ENCODE data around the gene CATSPER1. TPM values are rescaled to one million over a fixed set of nuclear protein-coding genes. Genes with fewer than 3 reads are reported as not detected.

Gene CATSPER1
- total RNA-seq, 1 donor from 2014 or later = 0.54 TPM

DNA sequence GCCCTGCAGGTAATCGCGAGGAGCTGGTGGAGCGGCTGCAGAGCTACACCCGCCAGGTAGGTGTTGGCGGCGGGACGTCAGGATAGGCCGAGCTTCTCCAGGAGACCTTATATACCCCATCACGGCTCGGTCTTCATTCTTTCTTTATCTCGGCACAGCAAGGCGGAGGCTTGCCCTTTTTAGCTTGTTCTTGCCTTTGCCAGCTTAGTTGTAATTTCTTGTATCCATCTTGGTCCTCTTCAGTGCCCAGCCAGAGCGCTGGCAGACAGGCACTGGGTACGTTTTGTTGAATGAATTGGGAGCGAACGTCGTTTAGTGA, 26.3 kb upstream of the CATSPER1 start:
- DNase-seq (ENCODE audit: extremely low spot score, unreplicated experiment) = no peak
- Mint-ChIP-seq H3K36me3 (ENCODE audit: unreplicated experiment) (peaks cover 28% of the 10 kb centered on the region), H3K4me1 (ENCODE audit: unreplicated experiment) (peaks cover 43% of the 10 kb centered on the region), H3K27me3 (ENCODE audit: unreplicated experiment) (no peaks in the 10 kb centered on the region), H3K27ac (ENCODE audit: unreplicated experiment) (peak overlapping the region; percentile 99), H3K4me3 (ENCODE audit: unreplicated experiment) (peak overlapping the region; percentile 100), H3K9me3 (ENCODE audit: unreplicated experiment) (no peaks in the 10 kb centered on the region)
- TF ChIP-seq, protein P1, sequence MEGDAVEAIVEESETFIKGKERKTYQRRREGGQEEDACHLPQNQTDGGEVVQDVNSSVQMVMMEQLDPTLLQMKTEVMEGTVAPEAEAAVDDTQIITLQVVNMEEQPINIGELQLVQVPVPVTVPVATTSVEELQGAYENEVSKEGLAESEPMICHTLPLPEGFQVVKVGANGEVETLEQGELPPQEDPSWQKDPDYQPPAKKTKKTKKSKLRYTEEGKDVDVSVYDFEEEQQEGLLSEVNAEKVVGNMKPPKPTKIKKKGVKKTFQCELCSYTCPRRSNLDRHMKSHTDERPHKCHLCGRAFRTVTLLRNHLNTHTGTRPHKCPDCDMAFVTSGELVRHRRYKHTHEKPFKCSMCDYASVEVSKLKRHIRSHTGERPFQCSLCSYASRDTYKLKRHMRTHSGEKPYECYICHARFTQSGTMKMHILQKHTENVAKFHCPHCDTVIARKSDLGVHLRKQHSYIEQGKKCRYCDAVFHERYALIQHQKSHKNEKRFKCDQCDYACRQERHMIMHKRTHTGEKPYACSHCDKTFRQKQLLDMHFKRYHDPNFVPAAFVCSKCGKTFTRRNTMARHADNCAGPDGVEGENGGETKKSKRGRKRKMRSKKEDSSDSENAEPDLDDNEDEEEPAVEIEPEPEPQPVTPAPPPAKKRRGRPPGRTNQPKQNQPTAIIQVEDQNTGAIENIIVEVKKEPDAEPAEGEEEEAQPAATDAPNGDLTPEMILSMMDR (IDR thresholded peaks at IDR 0.05) = no peak

DNA sequence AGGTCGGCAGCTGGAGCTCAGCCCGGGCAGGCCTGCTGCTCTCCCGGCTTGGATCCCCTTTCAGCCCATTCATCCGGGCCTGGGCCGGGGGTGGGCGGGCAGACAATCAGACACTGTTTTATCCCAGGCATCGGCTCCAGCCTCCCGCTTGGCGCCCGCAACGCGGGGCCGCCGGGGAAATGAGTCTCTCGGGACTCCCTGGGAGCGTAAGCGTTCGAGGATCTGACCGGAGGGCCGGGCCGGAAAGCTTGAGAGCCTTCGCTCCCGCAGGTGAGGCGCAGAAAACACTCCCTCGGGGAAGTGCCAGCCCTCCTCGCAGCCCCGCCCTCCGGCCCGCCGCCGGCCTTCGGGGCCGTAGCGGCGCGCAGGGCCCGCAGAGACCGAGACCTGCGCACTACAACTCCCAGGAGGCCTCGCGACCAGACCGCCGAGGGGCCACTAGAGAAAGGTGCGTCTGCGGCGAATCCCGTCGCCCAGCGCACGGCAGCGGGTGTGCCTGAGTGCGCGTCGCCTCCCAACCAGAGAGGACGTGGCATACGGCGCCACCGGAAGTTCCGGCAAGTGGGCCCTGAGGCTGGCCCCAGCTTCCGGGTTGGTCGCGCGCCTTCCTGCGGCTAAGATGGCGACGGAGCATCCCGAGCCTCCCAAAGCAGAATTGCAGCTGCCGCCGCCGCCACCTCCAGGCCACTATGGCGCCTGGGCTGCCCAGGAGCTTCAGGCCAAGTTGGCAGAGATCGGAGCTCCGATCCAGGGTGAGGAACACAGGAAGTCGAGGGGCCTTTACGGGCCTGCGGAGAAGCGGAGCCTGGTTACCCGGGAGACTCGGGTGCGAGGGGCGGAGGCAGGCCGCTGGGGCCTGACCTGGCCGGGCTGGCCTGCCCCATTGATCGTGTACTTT, 25.7 kb upstream of the CATSPER1 start, which contains the start of gene SF3B2:
Gene SF3B2, plus strand, starts transcription at position 599 of the 898 bp plus-strand sequence. Its CDS starts 21 bp downstream, at position 620.
- Mint-ChIP-seq H3K4me3 (ENCODE audit: unreplicated experiment) (peak within 1 kb of the TSS; percentile 100), H3K4me1 (ENCODE audit: unreplicated experiment) (peaks cover 44% of the 10 kb centered on the region), H3K9me3 (ENCODE audit: unreplicated experiment) (no peaks in the 10 kb centered on the region), H3K27ac (ENCODE audit: unreplicated experiment) (peak within 1 kb of the TSS; percentile 99), H3K36me3 (ENCODE audit: unreplicated experiment) (peaks cover 24% of the 10 kb centered on the region), H3K27me3 (ENCODE audit: unreplicated experiment) (no peaks in the 10 kb centered on the region)
- TF ChIP-seq, protein P1 (IDR thresholded peaks at IDR 0.05) = no peak
- peak; percentile 99 for DNase-seq (ENCODE audit: extremely low spot score, unreplicated experiment)

DNA sequence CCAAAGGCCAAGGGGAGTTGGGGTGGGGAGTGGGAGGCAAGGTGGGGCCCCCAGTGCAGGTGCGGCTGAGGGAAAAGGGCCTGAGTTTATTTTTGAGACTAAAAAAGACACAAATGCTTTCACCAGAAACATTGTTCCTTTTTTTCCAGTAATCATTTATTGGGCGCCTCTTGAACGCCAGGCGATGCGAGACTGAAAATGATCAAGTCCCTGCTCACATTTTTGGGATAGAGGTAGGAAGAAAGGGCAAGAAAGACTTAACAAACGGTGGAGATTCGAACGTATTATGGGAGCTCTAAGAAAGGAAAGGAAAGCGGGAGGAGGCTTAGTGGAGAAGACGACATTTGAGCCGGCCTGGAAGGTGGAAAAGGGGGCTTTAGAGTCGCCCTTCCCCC, 25.1 kb upstream of the CATSPER1 start:
- Mint-ChIP-seq H3K36me3 (ENCODE audit: unreplicated experiment) (peaks cover 20% of the 10 kb centered on the region), H3K27me3 (ENCODE audit: unreplicated experiment) (no peaks in the 10 kb centered on the region), H3K27ac (ENCODE audit: unreplicated experiment) (peak overlapping the region; percentile 99), H3K9me3 (ENCODE audit: unreplicated experiment) (no peaks in the 10 kb centered on the region), H3K4me3 (ENCODE audit: unreplicated experiment) (peak overlapping the region; percentile 100), H3K4me1 (ENCODE audit: unreplicated experiment) (peaks cover 46% of the 10 kb centered on the region)
- TF ChIP-seq, protein P1 (IDR thresholded peaks at IDR 0.05) = no peak
- DNase-seq (ENCODE audit: extremely low spot score, unreplicated experiment) = no peak

DNA sequence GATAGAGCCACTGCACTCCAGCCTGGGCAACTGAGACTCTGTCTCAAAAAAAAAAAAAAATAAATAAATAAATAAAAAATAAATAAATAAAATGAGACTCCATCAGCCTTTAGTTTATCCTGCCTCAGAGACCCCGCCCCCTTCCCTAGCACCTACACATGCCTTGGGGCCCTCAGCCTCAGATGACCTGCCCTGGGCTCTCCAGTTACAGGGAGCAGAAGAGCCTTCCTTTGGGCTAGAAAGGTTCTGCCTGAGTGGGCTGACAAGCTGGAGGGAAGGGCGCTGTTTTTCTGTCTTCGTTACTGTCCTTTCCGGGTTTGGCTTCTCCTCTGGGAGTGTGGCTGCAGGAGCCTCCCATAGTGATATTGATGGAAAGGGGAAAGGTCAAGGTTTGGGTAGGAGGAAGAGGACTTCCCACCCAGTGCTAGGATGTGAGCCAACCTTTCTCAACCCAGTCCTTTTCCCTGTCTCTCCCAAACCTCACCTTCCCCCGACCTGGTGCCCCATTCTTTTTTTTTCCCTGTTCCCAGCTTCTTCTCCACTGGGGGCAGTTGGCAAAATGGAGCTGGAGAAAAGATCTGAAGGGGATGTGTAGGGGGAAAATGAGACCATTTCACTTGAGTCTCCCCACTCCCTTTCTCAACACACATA, 24.4 kb upstream of the CATSPER1 start:
- no peaks in the 10 kb centered on the region for H3K9me3 Mint-ChIP-seq (ENCODE audit: unreplicated experiment)
- peaks cover 15% of the 10 kb centered on the region for H3K36me3 Mint-ChIP-seq (ENCODE audit: unreplicated experiment)
- H3K27me3 Mint-ChIP-seq (ENCODE audit: unreplicated experiment) = no peaks in the 10 kb centered on the region
- H3K4me1 Mint-ChIP-seq (ENCODE audit: unreplicated experiment) = peaks cover 46% of the 10 kb centered on the region
- H3K27ac Mint-ChIP-seq (ENCODE audit: unreplicated experiment) = peak overlapping the region; percentile 99
- H3K4me3 Mint-ChIP-seq (ENCODE audit: unreplicated experiment) = peak overlapping the region; percentile 100
- TF ChIP-seq, protein P1 (IDR thresholded peaks at IDR 0.05) = no peak
- no peak for DNase-seq (ENCODE audit: extremely low spot score, unreplicated experiment)
